Measurements from ENCODE around the gene ARHGAP15.

The ARHGAP15 gene

DNA sequence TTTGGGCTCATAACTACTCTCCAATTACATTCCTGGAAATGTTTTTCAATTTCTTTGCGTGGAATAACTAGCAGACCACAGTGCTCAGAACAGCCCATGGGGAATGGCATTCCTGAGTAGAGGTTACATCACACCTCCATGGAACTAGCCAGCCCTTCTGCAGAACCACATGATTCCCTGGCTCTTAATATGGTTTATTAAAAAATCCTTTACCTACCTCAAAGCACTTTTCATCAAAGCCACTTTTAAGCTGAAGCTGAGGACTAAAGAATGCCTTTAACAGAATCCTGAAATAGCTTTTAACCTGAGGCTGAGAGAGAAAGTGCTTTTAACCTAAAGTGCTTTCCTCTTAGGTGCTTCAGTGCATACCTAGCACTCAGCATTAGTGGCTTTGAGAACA is 376.3 kb downstream of the ARHGAP15 start:
- Histone ChIP-seq H3K27ac (ENCODE audit: low read depth, low read length) (no peak overlapping the region), H3K4me3 (ENCODE audit: low read depth, low read length) (no peak overlapping the region), H3K4me1 (ENCODE audit: control insufficient read depth, insufficient read depth, low read length) (no peaks in the 10 kb centered on the region), H3K27me3 (ENCODE audit: control insufficient read depth, insufficient read depth, low read length) (no peaks in the 10 kb centered on the region), H3K9me3 (ENCODE audit: control insufficient read depth, insufficient read depth, low read length) (no peaks in the 10 kb centered on the region), H3K36me3 (ENCODE audit: control insufficient read depth, insufficient read depth, low read length) (no peaks in the 10 kb centered on the region), H3K9ac (ENCODE audit: low read depth, low read length) (no peak overlapping the region)

DNA sequence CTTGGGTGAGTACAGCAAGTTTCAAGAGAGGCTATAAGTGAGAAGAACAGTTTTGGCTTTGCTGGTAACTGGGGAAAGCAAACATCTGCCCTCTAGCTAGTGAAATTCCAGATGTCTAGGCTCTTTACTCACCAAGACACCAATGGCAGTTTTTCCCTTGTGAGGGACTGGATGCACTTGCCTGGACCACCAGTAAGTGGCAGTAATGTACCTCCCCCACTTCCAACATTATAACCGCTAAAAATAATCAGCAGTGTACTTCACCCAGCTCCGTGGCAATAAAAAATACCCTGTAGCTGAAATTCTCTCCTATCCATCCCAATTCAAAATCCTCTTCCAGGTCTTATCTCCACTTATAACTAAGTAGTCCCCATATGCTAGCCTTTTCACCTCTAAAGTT is 383.9 kb downstream of the ARHGAP15 start:
- no peaks in the 10 kb centered on the region for H3K9me3 ChIP-seq (ENCODE audit: control insufficient read depth, insufficient read depth, low read length)
- H3K9ac ChIP-seq (ENCODE audit: low read depth, low read length), result no peak overlapping the region
- no peak overlapping the region for H3K4me3 ChIP-seq (ENCODE audit: low read depth, low read length)
- H3K4me1 ChIP-seq (ENCODE audit: control insufficient read depth, insufficient read depth, low read length), result no peaks in the 10 kb centered on the region
- H3K36me3 ChIP-seq (ENCODE audit: control insufficient read depth, insufficient read depth, low read length), result no peaks in the 10 kb centered on the region
- H3K27me3 ChIP-seq (ENCODE audit: control insufficient read depth, insufficient read depth, low read length), result no peaks in the 10 kb centered on the region
- no peak overlapping the region for H3K27ac ChIP-seq (ENCODE audit: low read depth, low read length)

DNA sequence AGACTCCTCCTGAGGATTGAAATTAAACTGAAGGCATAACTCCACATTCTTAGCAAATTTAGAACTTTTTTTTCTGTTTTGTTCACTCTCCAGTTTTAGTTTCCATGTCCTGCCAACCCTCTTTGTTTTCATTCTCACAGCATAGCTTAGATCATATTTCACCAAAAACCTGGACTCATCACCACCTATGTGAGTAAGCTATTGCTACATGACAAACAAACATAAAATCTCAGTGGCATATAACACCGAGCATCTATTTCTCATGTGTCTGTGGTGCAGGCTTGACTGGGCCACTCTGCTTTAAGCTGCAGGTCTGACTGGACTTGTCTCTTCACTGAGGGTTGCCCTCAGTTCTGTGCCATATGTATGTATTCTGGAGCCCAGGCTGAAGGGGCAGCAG is 385.2 kb downstream of the ARHGAP15 start:
- no peak overlapping the region for H3K9ac ChIP-seq (ENCODE audit: low read depth, low read length)
- no peak overlapping the region for H3K4me3 ChIP-seq (ENCODE audit: low read depth, low read length)
- no peaks in the 10 kb centered on the region for H3K9me3 ChIP-seq (ENCODE audit: control insufficient read depth, insufficient read depth, low read length)
- H3K36me3 ChIP-seq (ENCODE audit: control insufficient read depth, insufficient read depth, low read length), result no peaks in the 10 kb centered on the region
- H3K4me1 ChIP-seq (ENCODE audit: control insufficient read depth, insufficient read depth, low read length), result no peaks in the 10 kb centered on the region
- H3K27me3 ChIP-seq (ENCODE audit: control insufficient read depth, insufficient read depth, low read length), result no peaks in the 10 kb centered on the region
- H3K27ac ChIP-seq (ENCODE audit: low read depth, low read length), result no peak overlapping the region

DNA sequence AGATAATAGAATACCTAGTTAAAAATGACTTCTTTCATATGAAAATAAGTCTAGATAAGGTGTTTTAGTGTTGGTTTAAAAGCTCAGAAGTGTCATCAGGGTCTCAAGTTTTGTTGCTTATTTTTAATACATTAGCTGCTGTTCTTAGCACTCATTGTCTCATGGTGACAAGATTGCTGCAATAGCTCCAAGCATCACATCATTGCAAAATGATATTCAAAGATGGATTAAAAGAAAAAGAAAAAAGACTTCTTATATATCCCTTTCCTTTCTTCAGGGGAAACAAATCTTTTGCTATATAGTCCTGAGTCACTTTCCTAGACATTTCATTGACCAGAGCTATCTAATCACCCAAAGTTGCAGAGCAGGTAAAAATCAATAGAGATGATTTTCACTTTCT is 386.1 kb downstream of the ARHGAP15 start:
- H3K27me3 ChIP-seq (ENCODE audit: control insufficient read depth, insufficient read depth, low read length), result no peaks in the 10 kb centered on the region
- no peaks in the 10 kb centered on the region for H3K9me3 ChIP-seq (ENCODE audit: control insufficient read depth, insufficient read depth, low read length)
- no peak overlapping the region for H3K9ac ChIP-seq (ENCODE audit: low read depth, low read length)
- H3K36me3 ChIP-seq (ENCODE audit: control insufficient read depth, insufficient read depth, low read length), result no peaks in the 10 kb centered on the region
- H3K4me1 ChIP-seq (ENCODE audit: control insufficient read depth, insufficient read depth, low read length), result no peaks in the 10 kb centered on the region
- no peak overlapping the region for H3K4me3 ChIP-seq (ENCODE audit: low read depth, low read length)
- no peak overlapping the region for H3K27ac ChIP-seq (ENCODE audit: low read depth, low read length)

DNA sequence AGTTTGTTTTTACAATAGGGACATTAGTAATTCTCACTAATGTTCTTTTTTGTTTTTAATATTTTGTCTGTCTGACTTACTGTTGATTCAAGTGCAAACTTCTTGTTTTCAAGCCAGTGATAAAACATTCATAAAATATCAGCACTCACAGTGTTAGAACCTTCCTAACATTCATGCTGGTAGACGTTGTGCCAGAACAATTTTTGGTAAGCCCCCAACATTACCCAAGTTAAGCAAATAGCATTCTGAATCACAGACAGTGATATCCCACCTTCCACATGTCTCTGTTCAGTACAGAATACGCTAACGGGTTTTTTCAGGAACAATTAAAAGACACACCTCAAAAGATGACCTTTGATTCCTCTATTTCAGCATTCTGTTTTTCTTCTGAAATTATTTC is 390.3 kb downstream of the ARHGAP15 start:
- Histone ChIP-seq H3K4me1 (ENCODE audit: control insufficient read depth, insufficient read depth, low read length) (no peaks in the 10 kb centered on the region), H3K36me3 (ENCODE audit: control insufficient read depth, insufficient read depth, low read length) (no peaks in the 10 kb centered on the region), H3K9me3 (ENCODE audit: control insufficient read depth, insufficient read depth, low read length) (no peaks in the 10 kb centered on the region), H3K27ac (ENCODE audit: low read depth, low read length) (no peak overlapping the region), H3K4me3 (ENCODE audit: low read depth, low read length) (no peak overlapping the region), H3K27me3 (ENCODE audit: control insufficient read depth, insufficient read depth, low read length) (no peaks in the 10 kb centered on the region), H3K9ac (ENCODE audit: low read depth, low read length) (no peak overlapping the region)

DNA sequence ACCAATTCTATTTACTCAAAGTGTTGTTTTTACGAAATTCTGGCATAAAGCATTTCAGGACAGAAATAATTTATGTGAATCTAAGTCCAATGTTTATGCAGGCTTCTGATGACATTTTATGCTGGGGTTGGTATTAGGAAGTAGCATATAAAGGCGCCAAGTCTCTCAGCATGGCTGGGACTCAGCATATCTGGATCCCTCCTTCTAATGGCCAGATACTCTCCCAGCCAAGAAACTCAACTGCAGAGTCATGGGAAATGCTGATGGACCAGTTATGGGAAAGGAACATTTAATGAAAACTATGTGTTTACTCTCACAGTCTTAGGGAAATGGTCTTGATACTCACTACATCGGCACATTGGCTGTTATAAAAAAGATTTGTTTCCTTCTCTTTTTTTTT is 392.2 kb downstream of the ARHGAP15 start:
- Histone ChIP-seq H3K27me3 (ENCODE audit: control insufficient read depth, insufficient read depth, low read length) (no peaks in the 10 kb centered on the region), H3K4me1 (ENCODE audit: control insufficient read depth, insufficient read depth, low read length) (peaks cover 16% of the 10 kb centered on the region), H3K9me3 (ENCODE audit: control insufficient read depth, insufficient read depth, low read length) (no peaks in the 10 kb centered on the region), H3K9ac (ENCODE audit: low read depth, low read length) (no peak overlapping the region), H3K4me3 (ENCODE audit: low read depth, low read length) (no peak overlapping the region), H3K27ac (ENCODE audit: low read depth, low read length) (no peak overlapping the region), H3K36me3 (ENCODE audit: control insufficient read depth, insufficient read depth, low read length) (no peaks in the 10 kb centered on the region)

DNA sequence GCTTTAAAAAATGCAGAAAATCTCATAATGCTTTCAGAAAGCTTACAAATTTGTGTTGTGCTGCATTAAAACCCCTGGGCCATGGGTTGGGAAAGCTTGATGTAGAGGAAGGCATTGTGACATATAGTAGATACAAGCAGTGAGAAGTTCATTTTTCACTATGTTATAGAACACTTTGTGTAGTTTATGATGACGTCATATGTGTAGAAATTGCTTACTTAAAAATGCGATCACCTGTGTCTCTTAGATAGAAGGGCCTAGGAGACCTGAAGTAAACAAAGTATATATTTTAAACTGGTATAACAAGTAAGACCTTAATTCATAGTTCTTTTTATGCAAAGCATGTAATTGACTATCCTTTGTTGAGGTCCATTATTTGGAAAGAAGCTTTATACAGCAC is 393.5 kb downstream of the ARHGAP15 start:
- Histone ChIP-seq H3K36me3 (ENCODE audit: control insufficient read depth, insufficient read depth, low read length) (no peaks in the 10 kb centered on the region), H3K9ac (ENCODE audit: low read depth, low read length) (no peak overlapping the region), H3K9me3 (ENCODE audit: control insufficient read depth, insufficient read depth, low read length) (no peaks in the 10 kb centered on the region), H3K27ac (ENCODE audit: low read depth, low read length) (no peak overlapping the region), H3K4me1 (ENCODE audit: control insufficient read depth, insufficient read depth, low read length) (peaks cover 16% of the 10 kb centered on the region), H3K27me3 (ENCODE audit: control insufficient read depth, insufficient read depth, low read length) (no peaks in the 10 kb centered on the region), H3K4me3 (ENCODE audit: low read depth, low read length) (no peak overlapping the region)

DNA sequence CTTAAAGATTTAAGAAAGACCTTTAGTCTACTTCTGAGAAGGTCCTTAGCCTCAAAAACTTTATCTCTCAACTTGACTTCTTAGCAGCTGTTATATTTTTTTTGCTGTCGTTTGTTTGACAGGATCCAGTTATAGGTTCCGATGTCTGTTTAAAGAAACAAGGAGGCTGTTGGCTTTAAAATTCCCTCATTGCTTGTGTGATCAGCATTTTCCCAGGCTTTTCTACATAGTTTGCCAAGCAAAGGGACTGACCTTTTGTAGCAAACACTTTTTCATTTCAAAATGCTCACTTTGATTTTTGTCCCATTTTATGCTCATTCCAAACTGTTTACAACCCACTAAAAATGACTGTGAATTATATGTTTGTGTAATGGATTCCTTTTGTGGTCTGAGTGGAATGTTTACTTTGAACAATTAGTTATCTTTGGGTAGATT is 394.9 kb downstream of the ARHGAP15 start:
- Histone ChIP-seq H3K4me1 (ENCODE audit: control insufficient read depth, insufficient read depth, low read length) (peaks cover 16% of the 10 kb centered on the region), H3K27me3 (ENCODE audit: control insufficient read depth, insufficient read depth, low read length) (no peaks in the 10 kb centered on the region), H3K9me3 (ENCODE audit: control insufficient read depth, insufficient read depth, low read length) (no peaks in the 10 kb centered on the region), H3K9ac (ENCODE audit: low read depth, low read length) (no peak overlapping the region), H3K4me3 (ENCODE audit: low read depth, low read length) (no peak overlapping the region), H3K36me3 (ENCODE audit: control insufficient read depth, insufficient read depth, low read length) (no peaks in the 10 kb centered on the region), H3K27ac (ENCODE audit: low read depth, low read length) (no peak overlapping the region)

DNA sequence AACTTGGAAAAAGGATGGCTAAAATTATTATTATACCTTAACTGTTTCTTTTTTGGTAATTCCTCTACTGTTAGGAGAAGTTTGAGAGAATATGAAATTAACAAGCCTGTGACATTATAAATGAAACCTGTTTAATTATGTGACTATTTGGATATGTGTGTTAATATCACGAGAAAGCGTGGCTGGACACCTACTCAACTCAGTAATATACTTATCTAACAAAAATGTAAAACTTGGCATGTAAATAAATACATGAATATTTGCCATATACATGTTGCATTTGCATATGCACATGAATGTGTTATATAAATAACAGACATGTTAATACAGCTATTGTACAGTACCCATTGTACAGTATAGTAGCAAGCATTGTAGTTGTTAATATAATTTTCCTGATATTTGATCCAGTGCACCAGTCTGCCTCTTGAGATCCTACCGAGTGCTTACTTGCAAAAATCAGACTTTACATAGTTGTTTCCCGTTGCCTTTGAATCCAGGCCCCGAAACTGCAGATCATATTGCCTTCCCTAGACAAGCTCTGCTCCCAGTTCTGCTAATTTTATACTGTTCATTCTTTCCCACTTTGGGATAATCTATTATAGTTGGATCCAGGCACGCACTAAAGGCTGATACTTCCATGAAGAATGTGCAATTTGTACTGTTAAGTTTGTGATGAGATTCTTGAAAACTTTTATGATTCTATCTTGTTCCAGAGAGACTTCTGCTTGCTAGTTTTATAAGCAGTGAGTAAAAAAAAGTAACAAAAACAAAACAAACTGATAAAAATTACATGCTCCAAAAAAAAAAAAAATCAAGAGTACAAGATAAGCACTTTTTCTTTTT is 395.6 kb downstream of the ARHGAP15 start:
- H3K4me1 ChIP-seq (ENCODE audit: control insufficient read depth, insufficient read depth, low read length), result peaks cover 16% of the 10 kb centered on the region
- no peak overlapping the region for H3K27ac ChIP-seq (ENCODE audit: low read depth, low read length)
- H3K36me3 ChIP-seq (ENCODE audit: control insufficient read depth, insufficient read depth, low read length), result no peaks in the 10 kb centered on the region
- no peak overlapping the region for H3K4me3 ChIP-seq (ENCODE audit: low read depth, low read length)
- H3K9me3 ChIP-seq (ENCODE audit: control insufficient read depth, insufficient read depth, low read length), result no peaks in the 10 kb centered on the region
- H3K27me3 ChIP-seq (ENCODE audit: control insufficient read depth, insufficient read depth, low read length), result no peaks in the 10 kb centered on the region
- no peak overlapping the region for H3K9ac ChIP-seq (ENCODE audit: low read depth, low read length)

DNA sequence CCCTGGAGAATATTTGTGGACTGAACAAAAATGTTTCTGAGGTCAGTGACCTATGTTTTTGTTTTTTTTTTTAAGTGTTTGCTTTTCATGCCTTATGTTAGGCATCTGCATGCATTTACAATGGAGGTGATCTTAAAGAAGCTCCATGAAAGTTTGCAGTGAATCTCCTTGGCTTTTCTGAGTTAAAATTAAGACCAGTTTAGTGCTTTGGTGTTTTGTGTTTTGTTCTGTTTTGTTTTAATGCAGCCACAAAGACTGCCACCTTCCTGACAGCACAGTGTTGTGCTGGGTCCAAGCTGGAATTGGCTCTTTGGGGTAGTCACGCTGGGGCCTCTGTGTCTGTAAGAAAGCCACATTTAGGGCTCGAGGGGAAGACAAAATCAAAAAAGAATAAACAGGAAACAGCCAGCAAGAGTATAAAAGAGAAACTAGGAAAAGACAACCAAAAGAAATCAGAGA is 396.2 kb downstream of the ARHGAP15 start:
- Histone ChIP-seq H3K9ac (ENCODE audit: low read depth, low read length) (no peak overlapping the region), H3K27ac (ENCODE audit: low read depth, low read length) (no peak overlapping the region)

DNA sequence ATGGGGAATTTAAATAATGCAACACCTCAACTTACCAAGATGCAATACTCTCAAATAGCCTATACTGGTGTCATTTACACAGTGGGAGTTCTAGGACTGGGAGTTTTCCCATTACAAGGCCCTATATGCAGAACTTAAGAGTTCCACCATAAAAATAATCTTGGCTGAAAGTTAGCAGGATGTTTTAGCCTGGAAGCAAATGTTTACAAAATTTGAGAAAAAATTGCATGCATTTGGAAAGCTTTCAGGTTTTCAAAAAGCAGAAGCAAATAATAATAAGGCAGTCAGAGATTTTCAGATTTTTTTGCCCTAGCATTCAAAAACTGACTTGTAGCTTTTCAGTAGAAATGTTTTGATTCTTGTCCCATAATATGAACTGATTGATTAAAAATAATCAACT is 397.3 kb downstream of the ARHGAP15 start:
- no peak overlapping the region for H3K9ac ChIP-seq (ENCODE audit: low read depth, low read length)
- no peaks in the 10 kb centered on the region for H3K27me3 ChIP-seq (ENCODE audit: control insufficient read depth, insufficient read depth, low read length)
- H3K27ac ChIP-seq (ENCODE audit: low read depth, low read length), result no peak overlapping the region
- H3K36me3 ChIP-seq (ENCODE audit: control insufficient read depth, insufficient read depth, low read length), result no peaks in the 10 kb centered on the region
- H3K4me3 ChIP-seq (ENCODE audit: low read depth, low read length), result no peak overlapping the region
- no peaks in the 10 kb centered on the region for H3K9me3 ChIP-seq (ENCODE audit: control insufficient read depth, insufficient read depth, low read length)
- H3K4me1 ChIP-seq (ENCODE audit: control insufficient read depth, insufficient read depth, low read length), result peaks cover 16% of the 10 kb centered on the region

More for the DNA sequence above, 396.2 kb downstream of the ARHGAP15 start:
- Histone ChIP-seq H3K4me3 (ENCODE audit: low read depth, low read length) (no peak overlapping the region), H3K36me3 (ENCODE audit: control insufficient read depth, insufficient read depth, low read length) (no peaks in the 10 kb centered on the region), H3K27me3 (ENCODE audit: control insufficient read depth, insufficient read depth, low read length) (no peaks in the 10 kb centered on the region), H3K4me1 (ENCODE audit: control insufficient read depth, insufficient read depth, low read length) (peaks cover 16% of the 10 kb centered on the region), H3K9me3 (ENCODE audit: control insufficient read depth, insufficient read depth, low read length) (no peaks in the 10 kb centered on the region)
